ENCODE measurements around the gene NOX4.
"Not testable (repeated sequence)": the region's sequence is repeated elsewhere in the genome, so short reads cannot be mapped to it uniquely, and the experiment has no call there.

- not testable (repeated sequence) for TF ChIP-seq CTCF (IDR thresholded peaks at IDR 0.05; ENCODE audit: low read depth, low read length, poor library complexity, severe bottlenecking); EZH2phosphoT487 (IDR thresholded peaks at IDR 0.05; ENCODE audit: borderline replicate concordance, low read length)
Measured at GRCh38 chr11:89338073-89338472, 153.1 kb downstream of the NOX4 start.

Measured in DOHH2 (cell line).